ENCODE measurements around the gene SLFNL1.

SLFNL1 gene

DNA sequence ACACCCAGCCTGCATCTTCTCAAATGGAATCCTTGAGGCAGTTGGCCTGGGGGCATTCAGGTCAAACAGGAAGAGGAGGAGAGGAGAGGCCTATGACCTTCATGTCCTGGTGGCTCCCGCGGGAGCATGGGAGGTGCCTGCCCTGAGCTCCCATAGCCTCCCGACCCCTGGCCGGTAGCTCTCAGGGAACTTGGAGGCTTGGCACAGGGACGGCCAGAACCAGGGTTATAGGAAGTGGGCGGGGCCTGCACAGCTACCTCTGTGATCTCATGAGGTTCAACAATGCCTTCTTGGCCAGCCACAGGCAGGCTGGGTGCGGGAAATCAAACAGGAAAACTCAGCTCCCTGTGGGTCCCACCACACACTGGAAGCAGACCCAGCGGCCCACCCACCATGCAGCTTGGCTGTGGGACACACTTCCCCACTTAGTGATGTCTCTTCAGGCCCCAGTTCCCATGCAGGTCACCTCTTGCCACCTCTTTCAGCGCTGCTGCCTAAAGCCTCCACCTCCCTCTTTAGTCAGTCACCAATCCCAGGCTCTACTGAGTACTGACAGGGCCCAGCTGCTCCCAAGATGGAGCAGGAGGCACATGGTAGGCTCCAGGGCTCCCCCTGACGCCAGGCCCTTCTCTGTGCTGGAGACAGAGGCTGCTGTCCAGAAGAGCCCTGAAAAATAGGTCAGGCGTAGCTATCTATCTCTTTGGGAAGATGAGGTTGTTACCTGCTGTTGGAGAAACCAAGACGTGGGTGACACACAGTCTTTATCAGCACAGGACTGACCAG is at the start of gene SLFNL1:
TSS of gene SLFNL1 (minus strand) at position 200 of the 783 bp plus-strand sequence. CDS start 1,065 bp downstream, outside the sequence.
- no peak for DNase-seq (ENCODE audit: low read depth)

DNA sequence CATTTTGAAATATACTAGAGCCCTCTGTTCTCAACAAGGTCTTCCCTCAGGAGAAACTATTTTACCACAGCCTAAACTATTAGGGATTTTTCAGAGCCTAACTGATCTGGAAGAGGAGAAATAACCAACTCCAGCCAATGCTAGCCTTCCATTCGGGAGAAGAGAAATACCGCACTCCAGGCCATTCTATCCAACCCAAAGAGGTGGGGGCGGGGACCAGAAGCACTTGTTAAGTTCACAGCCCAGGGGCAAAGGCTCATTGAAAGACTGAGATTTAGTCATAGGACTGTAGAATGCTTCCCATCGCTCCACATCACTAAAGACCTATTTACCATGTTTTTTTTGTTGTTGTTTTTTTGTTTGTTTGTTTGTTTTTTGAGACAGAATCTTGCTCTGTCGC is 35.4 kb upstream of the SLFNL1 start:
- no peak for DNase-seq (ENCODE audit: low read depth)

DNA sequence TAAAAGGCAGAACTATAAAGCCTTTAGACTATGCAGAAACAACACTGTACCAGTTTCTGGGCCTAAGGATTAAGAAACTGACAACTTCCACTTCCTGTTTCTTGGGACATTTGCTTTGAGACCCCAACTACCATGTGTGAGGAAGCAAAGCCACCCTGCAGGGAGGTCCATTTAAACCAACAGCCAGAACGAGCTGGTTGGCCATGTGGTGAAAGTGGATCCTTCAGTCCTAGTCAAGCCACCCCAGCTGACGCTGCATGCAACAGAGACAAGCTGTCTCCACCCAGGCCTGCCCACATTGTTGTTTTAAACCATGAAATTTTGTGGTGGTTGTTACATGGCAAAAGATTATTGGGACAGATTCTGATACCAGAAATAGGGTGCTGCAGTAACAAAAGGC is 31.8 kb upstream of the SLFNL1 start:
- no peak for DNase-seq (ENCODE audit: low read depth)

DNA sequence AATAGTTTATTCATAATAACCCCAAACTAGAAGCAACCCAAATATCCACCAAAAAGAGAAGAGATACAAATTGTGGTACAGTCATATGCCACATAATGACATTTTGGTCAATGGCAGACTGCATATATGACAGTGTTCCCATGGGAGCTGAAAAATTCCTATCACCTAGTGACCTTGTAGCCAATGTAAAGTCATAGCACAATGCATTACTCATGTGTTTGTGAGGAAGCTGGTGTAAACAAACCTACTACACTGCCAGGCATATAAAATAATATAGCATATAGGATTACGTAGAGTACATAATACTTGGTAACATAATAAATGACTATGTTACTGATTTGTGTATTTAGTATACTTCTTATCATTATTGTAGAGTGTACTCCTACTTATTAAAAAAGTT is 29.5 kb upstream of the SLFNL1 start:
- no peak for DNase-seq (ENCODE audit: low read depth)

DNA sequence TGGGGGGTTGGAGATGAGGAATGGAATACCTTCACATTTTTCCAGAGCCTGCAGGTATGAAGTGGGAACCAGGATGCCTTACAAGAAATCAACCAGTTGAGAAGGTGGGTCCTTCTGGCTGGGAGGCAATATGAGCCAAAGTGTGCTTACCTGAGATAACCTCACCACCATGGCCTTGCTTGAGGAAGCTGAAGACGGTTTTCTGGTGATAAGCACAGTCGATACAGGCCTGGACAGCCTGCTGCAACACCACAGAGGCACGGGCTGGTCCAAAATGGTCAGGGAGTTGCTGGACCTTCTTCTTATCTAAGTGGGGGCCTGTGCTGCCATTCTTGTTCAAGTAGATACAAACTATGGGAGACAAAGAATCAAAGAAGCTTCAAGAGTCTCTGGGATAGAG is 27.0 kb upstream of the SLFNL1 start:
- no peak for DNase-seq (ENCODE audit: low read depth)

DNA sequence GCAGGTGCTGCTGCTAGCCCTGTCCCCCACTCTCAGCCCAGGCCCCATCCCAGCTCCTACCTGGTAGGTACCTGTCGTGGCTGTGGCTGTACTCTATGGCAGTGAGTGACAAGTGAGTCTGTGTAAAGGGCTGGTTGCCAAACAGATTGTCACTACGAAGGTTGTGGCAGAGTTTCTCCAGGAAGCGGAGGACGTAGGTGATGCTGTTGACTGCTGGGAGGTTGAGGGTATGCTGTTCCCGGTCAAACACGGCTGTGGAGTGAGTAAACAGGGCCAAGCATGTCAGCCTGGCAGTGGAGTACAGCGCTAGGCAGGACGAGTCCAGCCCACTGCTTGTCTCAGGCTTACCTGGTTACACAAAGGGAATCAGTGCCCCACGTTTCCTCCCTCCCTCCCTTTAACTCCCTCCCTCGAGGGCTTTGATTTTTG is 24.8 kb upstream of the SLFNL1 start:
- DNase-seq (ENCODE audit: low read depth), result no peak

DNA sequence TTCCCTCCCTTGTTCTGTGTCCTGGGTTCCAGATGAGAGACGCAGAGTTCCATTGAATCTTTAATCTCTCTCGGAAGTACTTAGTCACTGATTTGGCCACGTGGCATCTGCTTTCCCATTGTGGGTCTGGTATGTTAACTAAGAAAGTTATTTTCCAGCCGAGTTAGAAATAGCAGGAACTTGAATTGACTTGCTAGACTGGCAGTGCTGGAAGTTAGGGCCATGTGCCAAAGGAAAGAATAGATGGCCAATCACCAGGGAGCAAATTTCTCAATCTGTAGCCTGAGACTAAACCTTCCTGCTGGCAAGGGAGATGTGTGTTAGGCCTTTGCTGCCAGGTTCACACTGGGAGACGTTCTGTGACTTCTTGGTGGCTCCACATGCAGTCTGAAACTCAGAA is 24.2 kb upstream of the SLFNL1 start:
- DNase-seq (ENCODE audit: low read depth), result no peak

DNA sequence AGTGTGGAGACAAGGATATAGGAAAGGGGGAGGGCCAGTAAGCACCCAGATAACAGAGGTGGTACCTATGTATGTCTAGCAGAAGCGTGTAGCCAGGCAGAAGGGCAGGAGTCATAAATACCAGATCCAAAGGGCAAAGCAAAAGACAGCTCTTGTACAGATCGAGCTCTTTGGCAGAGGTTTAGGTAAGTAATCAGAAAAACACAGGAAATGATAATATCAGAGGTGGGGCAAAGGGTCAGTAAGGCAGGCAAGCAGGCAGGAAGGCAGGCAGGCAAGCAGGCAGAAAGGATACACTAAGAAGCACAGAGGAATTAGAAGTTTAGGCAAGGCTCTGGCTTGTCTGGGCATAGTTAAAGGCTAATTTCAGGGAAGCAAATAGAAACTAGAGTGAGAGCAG is 22.7 kb upstream of the SLFNL1 start:
- DNase-seq (ENCODE audit: low read depth), result no peak

DNA sequence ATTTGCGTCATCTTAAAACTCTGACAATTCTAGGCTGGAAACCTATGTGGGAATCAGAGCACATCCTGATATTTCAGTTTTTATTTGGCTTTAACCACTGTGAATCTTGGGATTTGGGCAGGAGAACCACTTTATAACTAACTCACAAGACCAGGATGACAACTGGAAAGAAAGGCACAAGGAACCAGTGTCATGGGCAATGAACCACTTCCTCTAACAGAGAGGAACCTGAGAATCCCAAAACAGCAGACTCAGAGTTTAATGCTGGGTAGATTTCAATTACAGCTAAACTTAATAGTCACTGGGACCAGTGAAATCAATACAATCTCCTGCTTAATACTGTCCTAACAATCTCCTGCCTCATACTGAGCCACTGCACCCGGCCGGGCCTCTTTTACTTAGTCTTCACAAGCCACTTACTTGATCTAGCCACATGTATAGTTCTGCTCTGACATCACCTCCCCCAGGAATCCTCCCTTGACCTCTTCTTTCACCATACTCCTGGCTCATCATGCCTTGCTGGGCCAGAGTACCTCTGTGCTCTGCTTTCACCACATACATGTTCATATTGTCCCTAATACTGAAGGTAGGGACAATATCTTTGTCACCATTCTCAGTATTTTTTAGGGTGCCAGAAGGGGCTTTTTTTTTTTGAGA is 20.2 kb upstream of the SLFNL1 start:
- DNase-seq (ENCODE audit: low read depth), result no peak

DNA sequence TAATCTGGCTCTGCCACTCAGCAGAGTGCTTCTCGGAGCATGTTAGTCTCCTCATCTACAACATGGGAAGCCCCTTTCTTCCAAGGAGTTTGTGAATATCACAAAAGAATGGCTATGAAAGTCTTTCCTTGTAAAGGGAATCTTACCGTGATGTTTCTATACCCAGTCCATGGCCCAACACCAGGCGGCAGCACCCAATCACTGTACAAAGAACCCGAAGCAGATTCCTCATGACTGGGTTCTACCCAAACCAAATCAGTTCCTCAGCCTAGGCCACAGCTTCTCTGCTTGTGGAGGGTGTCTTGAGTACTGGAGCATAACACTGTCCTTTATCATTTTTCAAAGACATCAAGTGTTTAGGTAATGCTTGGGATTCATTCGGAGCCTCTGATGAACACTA is 16.6 kb upstream of the SLFNL1 start:
- DNase-seq (ENCODE audit: low read depth), result no peak

DNA sequence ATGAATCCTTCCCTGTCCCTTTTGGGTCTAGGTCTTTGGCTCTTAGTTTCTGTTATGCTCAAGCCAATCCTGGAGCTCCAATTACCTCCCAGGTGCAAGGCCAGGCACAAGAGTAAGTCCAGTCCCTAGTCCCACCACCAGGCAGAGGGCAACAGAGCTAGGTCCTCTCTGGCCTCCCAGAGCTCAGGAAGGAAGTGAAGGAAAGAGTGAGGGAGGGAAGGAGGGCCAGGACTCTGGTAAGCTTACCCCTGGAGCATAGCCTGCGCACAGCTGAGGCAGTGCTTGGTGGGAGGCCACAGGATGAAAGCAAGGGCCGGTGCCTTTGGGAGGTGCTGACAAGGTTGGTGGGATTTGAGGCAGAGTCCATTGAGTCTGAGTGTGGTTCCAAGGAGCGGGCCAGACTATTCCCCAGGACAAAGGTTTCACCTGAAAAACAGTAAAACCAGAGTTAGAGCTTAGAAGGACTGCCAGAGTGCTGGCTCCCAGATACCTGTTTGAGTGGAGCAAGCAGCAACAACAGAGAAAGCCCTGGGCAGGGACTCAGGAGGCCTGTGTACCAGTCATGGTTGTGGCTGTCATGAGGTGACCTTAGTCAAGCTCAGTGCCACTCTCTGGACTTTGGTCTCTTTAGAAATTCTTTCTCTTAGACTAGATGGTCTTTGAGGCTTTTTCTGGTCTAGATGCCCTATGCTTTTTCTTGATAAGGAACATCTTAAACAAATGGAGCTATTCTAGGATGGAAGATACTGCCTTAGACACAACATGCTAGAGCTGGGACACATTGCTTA is 15.8 kb upstream of the SLFNL1 start:
- DNase-seq (ENCODE audit: low read depth), result no peak

DNA sequence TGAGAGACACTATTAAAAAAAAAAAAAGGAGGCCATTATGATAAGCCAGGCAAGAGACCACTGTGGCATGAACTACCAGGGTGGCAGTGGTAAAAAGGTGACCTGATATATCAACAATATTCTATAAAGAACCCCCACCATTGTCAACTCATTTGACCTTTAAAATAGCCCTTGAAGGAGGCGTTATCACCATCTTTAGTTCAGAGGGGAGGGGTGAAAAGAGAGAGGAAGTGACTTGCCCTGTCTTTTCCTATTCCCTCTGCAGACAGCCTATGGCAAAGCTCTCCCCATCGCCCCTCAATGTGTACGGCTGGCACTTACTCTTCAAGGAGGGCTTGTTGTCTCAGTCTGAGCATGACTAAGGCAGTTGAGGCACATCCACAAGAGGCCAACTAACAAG is 11.7 kb upstream of the SLFNL1 start:
- DNase-seq (ENCODE audit: low read depth), result no peak

DNA sequence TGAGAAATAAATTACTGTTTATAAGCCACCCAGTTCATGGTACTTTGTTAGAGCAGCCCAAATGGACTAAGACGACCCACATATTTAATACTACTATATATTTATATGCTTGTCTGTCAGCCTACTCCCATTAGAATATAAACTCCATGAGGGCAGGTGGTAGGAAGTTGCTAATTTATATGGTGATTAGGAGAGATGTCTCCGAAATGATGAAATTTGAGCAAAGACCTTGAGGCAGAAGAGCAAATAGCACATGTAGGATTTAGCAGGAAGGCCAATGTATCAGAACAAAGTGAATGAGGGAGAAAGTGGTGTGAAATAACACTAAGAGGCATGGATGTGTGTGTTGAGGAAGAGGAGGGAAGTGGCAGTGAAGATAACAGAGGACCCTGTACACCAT is 10.6 kb upstream of the SLFNL1 start:
- no peak for DNase-seq (ENCODE audit: low read depth)

DNA sequence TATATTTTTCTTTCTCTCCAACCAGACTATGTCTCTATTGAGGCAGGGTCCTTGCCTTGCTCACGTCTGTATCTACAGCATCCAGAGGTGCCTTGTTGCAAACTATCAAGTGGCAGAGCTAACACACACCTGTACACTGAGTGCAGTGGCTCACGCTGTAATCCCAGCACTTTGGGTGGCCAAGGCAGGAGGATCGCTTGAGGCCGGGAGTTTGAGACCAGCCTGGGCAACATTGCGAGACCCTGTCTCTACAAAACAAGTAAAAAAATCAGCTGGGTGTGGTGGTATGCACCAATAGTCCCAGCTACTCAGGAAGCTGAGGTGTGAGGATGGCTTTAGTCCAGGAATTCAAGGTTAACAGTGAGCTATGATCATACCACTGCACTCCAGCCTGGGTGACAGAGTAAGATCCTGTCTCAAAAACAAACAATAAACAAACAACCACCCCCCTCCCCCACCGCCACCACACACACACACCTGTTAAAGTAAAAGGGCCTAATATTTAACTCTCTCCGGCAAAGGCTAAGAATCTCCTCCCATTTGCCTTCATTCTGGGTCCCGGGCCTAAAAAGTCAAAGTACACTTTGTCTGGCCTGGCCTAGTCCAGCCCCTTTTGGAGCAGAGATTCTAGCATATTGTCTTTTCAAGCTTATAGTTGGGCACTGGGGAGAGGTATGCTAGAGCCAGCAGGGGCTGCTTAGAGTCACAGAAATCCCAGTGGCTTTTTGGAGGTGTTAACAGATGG is 9.5 kb upstream of the SLFNL1 start:
- no peak for DNase-seq (ENCODE audit: low read depth)

DNA sequence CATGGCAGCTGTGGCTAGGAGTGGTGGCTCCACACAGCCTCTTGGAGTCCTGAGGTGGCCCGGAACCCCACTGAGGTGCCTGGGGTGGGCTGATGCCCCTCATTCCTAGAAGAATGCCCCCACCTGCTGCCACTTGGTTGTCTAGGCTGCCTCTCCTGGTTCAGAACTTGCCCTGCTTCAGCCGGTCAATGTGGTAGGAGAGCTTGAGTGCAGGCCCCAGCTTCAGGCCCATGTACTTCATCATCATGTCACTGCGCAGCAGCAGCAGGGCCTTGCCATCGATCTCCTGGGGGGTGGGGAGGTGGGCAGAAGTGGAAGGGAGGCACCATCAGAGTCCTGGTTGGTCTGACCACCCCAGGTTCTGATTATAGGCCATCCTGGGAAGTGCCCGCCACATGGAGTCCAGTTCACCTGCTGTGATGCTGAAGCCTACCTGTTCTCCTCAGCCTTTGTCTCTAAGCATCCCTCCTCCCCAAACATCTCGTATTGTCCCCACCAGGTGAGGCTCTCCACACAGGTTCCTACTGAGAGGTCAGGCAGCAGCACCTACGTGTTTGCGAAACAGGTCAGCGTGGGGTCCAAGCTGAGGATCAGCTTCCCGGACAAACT is 6.6 kb upstream of the SLFNL1 start:
- no peak for DNase-seq (ENCODE audit: low read depth)

DNA sequence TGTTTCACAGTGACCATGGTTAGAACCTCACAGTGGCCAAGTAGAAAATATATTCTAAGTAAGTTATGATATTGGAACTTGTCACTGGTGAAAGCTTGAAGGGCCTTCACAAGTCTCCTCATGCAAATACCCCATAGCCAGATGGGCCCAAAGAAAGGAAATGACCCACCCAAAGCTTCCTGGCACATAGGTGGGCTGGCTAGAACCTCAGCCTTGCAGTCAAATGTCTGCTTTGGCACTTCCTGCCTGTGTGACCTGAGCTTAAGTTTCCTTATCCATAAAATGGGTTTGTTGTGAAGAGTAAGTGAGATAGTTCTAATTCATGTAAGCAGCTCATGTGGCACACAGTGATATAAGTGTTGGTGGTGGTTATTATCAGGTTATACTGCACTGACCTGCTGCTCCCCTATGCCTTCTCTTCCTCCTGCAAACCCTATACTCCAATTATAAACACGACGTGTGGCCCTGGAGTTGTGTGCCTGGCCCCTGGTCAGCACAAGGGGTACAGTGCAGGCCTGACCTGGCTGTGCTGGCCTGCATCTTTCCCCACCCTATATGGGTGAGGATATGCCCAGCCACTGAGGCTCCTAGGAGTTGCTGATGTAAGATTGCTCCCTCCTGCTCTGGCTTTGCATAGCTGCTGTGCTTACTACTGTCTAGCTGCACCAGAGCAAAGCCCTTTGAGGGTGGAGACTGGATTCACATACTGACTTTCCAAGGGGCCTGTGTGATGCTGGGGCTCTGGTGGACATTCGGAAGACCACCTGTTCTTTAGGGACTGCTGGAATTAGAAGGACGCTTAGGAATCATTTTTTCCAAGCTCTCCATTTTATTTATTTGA is 4.7 kb upstream of the SLFNL1 start:
- DNase-seq (ENCODE audit: low read depth), result no peak

DNA sequence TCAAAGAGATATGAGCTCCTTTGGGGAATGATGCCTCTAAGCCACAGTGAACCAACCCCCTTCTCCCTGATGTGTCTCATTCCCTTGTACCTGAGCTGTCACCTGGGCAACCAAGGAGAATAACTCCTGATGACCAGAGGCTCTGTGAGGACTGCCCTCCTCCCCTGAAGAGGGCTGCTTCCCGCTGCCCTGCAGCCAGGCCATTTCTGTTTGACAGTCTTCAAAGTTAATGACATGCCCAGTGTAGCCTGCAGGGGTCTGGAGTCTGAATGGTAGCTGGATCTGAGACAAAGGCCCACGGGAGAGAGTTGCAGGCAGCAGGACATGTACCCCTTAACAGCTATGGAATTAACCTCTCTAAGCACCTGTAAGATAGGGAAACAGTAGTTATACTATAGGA is 3.4 kb upstream of the SLFNL1 start:
- DNase-seq (ENCODE audit: low read depth), result no peak

DNA sequence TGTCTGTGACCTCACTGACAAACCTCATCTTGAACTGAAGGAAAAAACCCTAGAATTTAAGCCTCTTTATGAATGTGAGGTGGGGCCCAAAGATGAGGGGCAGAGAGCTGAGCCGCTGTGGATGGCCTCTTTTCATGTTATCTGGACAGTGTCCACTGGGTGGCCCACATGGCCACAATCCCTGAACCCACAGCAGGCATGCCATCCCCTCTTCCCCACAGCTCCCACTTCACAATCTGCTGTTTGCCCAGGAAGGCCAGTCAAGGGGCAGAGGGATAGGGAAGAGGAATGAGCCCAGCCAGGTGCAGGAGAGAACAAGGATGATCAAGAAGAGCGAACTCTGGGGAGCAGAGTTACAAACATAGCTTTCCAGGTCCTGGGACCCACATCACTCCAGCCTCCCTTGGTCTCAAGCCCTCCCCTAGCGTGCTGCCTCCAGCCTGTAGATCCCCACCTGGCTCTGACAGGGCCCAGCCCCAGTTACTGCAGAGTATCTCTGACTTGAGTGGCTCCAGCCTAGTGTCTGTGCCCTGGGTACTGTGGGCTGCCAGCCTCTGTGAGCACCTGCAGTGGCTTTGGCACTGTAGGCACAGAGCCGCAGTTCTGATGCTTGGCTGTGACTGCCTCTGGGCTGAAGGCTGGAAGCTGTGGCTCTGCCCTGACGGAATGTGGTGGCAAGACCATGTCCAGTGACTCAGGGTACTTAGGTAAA is 1.9 kb upstream of the SLFNL1 start:
- no peak for DNase-seq (ENCODE audit: low read depth)

DNA sequence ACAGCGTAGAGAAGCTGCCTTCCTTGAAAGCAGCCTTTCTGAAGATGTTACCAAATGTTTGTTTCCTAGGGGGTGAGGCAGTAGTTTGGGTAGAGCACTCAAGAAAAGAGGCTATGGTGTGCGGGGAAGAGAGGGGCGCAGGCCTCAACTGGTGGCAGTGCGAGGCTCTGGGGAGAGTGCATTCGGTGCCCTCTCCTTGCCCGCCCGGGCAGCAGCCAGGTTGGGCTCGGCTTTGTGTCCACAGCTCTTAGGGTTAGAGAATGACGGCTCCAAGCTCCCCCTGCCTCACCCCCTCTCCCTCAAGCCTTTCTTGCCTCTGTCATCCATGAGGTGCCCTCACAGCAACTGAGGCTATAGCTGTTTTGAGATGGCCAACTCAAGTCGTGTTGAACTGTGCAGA is 899 bp upstream of the SLFNL1 start:
- no peak for DNase-seq (ENCODE audit: low read depth)

DNA sequence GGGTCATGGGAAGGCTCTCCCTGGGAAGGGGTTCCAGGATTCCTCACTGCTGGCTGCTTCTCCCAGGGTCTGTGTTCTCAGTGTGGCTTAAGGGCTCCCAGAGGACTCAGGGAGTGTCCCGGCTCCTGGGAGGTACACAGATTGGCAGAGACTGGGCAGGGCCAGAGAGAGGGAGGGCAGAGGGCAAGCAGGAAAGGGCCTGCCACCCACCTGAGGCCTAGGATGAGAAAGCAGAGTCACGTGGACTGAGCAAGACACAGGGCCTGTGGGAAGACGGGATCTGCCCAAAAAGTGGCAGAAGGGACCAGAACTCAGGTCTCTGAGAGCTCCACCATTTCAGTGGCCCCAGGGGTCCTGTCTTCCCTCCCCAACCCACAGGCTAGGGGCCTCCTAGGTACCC is 871 bp downstream of the SLFNL1 start:
- no peak for DNase-seq (ENCODE audit: low read depth)

Data from activated T-helper 1 cell treated with Interleukin-2 at 50 U/mL for 16 hours (primary cell).